ENCODE results near the gene SMC2.

Gene SMC2

DNA sequence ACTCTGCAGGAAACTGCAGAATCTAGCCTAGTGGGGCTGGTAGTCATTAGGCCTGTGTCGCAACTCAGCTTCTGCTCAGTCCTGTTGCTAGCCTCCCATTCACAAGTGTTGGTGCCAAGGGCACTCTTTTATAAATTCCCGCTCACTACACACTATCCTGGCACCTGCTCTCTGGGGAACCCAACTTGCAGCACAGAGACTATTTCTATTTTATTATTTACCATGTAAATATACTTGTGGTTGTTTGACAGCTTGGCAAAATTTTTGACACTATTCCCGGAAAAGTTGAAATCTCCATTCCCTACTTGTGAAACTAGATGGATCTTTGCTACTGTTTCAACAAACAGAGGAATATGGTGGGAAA, 20.4 kb upstream of the SMC2 start (continued):
- TF ChIP-seq ZNF639 (tag by site-specific recombination; IDR thresholded peaks at IDR 0.05) (no peak), ZNF670 (tag by site-specific recombination; IDR thresholded peaks at IDR 0.05; ENCODE audit: low read depth) (no peak), ZNF18 (tag by site-specific recombination; IDR thresholded peaks at IDR 0.05) (no peak), SP7 (tag by site-specific recombination; IDR thresholded peaks at IDR 0.05) (no peak), TCF7L2 (IDR thresholded peaks at IDR 0.05; ENCODE audit: borderline replicate concordance, low read depth, low read length) (no peak), ZNF324 (tag by site-specific recombination; IDR thresholded peaks at IDR 0.05) (no peak), RBAK (tag by site-specific recombination; IDR thresholded peaks at IDR 0.05) (no peak), ZBTB21 (tag by site-specific recombination; IDR thresholded peaks at IDR 0.05) (no peak)
- TF ChIP-seq, protein P1, sequence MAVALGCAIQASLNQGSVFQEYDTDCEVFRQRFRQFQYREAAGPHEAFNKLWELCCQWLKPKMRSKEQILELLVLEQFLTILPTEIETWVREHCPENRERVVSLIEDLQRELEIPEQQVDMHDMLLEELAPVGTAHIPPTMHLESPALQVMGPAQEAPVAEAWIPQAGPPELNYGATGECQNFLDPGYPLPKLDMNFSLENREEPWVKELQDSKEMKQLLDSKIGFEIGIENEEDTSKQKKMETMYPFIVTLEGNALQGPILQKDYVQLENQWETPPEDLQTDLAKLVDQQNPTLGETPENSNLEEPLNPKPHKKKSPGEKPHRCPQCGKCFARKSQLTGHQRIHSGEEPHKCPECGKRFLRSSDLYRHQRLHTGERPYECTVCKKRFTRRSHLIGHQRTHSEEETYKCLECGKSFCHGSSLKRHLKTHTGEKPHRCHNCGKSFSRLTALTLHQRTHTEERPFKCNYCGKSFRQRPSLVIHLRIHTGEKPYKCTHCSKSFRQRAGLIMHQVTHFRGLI (tag by site-specific recombination; IDR thresholded peaks at IDR 0.05): no peak
- TF ChIP-seq, protein P2, sequence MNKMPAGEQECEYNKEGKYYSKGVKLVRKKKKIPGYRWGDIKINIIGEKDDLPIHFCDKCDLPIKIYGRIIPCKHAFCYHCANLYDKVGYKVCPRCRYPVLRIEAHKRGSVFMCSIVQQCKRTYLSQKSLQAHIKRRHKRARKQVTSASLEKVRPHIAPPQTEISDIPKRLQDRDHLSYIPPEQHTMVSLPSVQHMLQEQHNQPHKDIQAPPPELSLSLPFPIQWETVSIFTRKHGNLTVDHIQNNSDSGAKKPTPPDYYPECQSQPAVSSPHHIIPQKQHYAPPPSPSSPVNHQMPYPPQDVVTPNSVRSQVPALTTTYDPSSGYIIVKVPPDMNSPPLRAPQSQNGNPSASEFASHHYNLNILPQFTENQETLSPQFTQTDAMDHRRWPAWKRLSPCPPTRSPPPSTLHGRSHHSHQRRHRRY (tag by site-specific recombination; IDR thresholded peaks at IDR 0.05): no peak

DNA sequence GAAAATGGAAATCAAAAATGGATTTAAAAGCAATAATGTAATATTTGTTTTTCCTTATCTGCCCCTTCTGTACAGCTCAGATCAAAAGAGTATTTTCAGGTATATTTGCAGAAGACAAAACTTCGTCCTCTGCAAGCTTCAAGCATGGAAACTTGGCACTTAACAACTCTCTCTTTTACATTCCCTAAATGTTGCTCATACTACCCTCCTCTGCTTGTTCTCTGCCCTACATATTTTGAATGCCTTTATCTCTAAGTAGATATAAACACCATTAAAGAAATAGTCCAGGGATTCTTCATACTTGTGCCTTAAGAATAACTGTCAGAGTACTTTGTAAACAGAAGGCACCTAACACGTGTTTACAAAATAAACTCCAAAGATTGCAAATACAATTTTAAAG, 19.2 kb upstream of the SMC2 start:
- ChIA-PET CTCF (interaction anchor here (0.6 kb wide), 1 partner anchor 386 kb away, joined by 3 read pairs; no protein-coding TSS in a partner anchor), POLR2A (no interaction called here)
- H3K4me1 ChIP-seq (ENCODE audit: control insufficient read depth, insufficient read depth, low read length): no peaks in the 10 kb centered on the region
- H3K4me3 ChIP-seq (ENCODE audit: low read depth, low read length): no peak overlapping the region
- no peaks in the 10 kb centered on the region; the same call in 1 of the 2 replicates for H3K9me3 ChIP-seq (ENCODE audit: control insufficient read depth, insufficient read depth, low read depth, low read length)
- H3K27ac ChIP-seq (ENCODE audit: extremely low read depth, low read depth, low read length): no peak overlapping the region
- TF ChIP-seq PRDM6 (tag by site-specific recombination; IDR thresholded peaks at IDR 0.05) (no peak), TCF7L2 (IDR thresholded peaks at IDR 0.05; ENCODE audit: borderline replicate concordance, low read depth, low read length) (no peak), ZNF843 (tag by site-specific recombination; IDR thresholded peaks at IDR 0.05) (no peak), ZNF585B (tag by site-specific recombination; IDR thresholded peaks at IDR 0.05) (no peak), ZNF248 (tag by site-specific recombination; IDR thresholded peaks at IDR 0.05) (no peak), ZEB2 (tag by site-specific recombination; IDR thresholded peaks at IDR 0.05) (no peak), ZNF670 (tag by site-specific recombination; IDR thresholded peaks at IDR 0.05; ENCODE audit: low read depth) (no peak), KLF16 (tag by site-specific recombination; IDR thresholded peaks at IDR 0.05) (no peak), ZNF423 (tag by site-specific recombination; IDR thresholded peaks at IDR 0.05) (no peak), ZNF274 (IDR thresholded peaks at IDR 0.05; ENCODE audit: low read length) (no peak), ZNF274 (tag by site-specific recombination; IDR thresholded peaks at IDR 0.05; ENCODE audit: borderline replicate concordance) (no peak)
- no peaks in the 10 kb centered on the region for H3K36me3 ChIP-seq (ENCODE audit: control insufficient read depth in 2 of 2, insufficient read depth in 1 of 2, low read length in 2 of 2)
